Neural crest cell (in vitro differentiated cells): ENCODE results near the gene A4GALT. TPM values are rescaled to one million over a fixed set of nuclear protein-coding genes. Genes with fewer than 3 reads are reported as not detected.
"Not testable (repeated sequence)": the region's sequence is repeated elsewhere in the genome, so short reads cannot be mapped to it uniquely, and the experiment has no call there.

ENCODE experiments used
- DNase-seq: peaks from one replicate; pipeline ENCODE4 v3.0.0; 2021; ENCODE audit warnings: low read depth, mixed read lengths, low spot score
- H3K27ac Mint-ChIP-seq: one replicate; pipeline ENCODE4 v1.8.0; 2021; ENCODE audit warnings: mild to moderate bottlenecking, mixed read lengths; ENCODE audit not compliant: unreplicated experiment
- H3K27me3 Mint-ChIP-seq: 2 replicates; pipeline ENCODE4 v1.8.0; 2021; ENCODE audit warnings: low read depth, mild to moderate bottlenecking, mixed read lengths
- H3K36me3 Mint-ChIP-seq: 2 replicates; pipeline ENCODE4 v1.8.0; 2021; ENCODE audit warnings: low read depth, mild to moderate bottlenecking, mixed read lengths
- H3K4me1 Mint-ChIP-seq: 2 replicates; pipeline ENCODE4 v1.8.0; 2021; ENCODE audit warnings: mixed read lengths
- H3K4me3 Mint-ChIP-seq: one replicate; pipeline ENCODE4 v1.8.0; 2021; ENCODE audit warnings: mild to moderate bottlenecking, mixed read lengths
- H3K9me3 Mint-ChIP-seq: 2 replicates; pipeline ENCODE4 v1.8.0; 2021; ENCODE audit warnings: mixed read lengths
- CTCF ChIP-seq: fragments of 200-600 bp; sonication (generic); conservative IDR thresholded peaks from 2 replicates; pipeline ENCODE4 v1.5.0; 2021; ENCODE audit warnings: antibody characterized with exemption, mild to moderate bottlenecking
- total RNA-seq: library from RNA; stranded (reverse); gene quantifications from 2 replicates; pipeline ENCODE4 v1.2.1, GENCODE V29; 2021

The A4GALT gene
- total RNA-seq, 1 donor from 2014 or later = 0.35 TPM

GRCh38 chr22:42682113-42682851, 38.4 kb downstream of the A4GALT start:
- no peak for TF ChIP-seq CTCF
- Mint-ChIP-seq H3K27me3 (peaks cover 3% of the 10 kb centered on the region), H3K4me1 (peaks cover 9% of the 10 kb centered on the region), H3K27ac (no peak overlapping the region), H3K36me3 (peaks cover 2% of the 10 kb centered on the region), H3K9me3 (peaks cover 7% of the 10 kb centered on the region), H3K4me3 (no peak overlapping the region)
- DNase-seq = no peak

DNA sequence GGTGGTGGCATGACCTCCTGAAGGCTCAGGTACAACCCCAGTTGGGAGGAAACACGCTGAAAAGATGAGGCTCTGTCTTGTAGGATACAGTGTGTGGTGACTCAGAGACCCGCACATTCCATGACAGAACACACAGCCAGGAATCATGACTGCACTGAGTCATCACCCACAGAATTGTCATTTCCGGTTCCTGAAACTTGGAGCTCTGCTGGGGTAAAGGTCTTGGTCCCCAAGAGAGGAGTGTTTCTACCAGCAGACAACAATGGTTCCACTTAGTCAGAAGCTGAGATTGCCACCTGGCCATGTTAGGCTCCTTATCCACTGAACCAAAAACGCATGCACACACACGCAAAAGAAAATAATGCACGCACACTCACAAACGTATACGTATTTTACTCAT, 40.0 kb downstream of the A4GALT start:
- Mint-ChIP-seq H3K27ac (no peak overlapping the region), H3K36me3 (peaks cover 2% of the 10 kb centered on the region), H3K4me3 (no peak overlapping the region), H3K4me1 (peaks cover 6% of the 10 kb centered on the region), H3K9me3 (peaks cover 7% of the 10 kb centered on the region), H3K27me3 (peaks cover 3% of the 10 kb centered on the region)
- no peak for DNase-seq
- TF ChIP-seq CTCF = no peak

DNA sequence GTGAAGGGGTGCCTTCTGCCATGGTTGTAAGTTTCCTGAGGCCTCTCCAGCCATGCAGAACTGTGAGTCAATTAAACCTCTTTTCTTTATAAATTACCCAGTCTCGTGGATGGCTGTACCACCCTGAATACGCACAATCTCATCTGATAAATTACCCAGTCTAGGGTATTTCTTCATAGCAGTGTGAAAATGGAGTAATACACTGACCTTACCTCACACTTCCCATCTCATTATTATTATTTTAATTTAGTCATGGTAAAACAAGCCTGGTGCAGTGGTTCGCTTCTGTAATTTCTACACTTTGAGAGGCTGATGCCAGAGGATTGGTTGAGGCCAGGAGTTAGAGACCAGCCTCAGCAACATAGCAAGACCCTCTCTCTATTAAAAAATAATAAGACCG, 41.0 kb downstream of the A4GALT start:
- Mint-ChIP-seq H3K36me3 (peaks cover 2% of the 10 kb centered on the region), H3K27ac (no peak overlapping the region), H3K27me3 (peaks cover 3% of the 10 kb centered on the region), H3K4me1 (peaks cover 6% of the 10 kb centered on the region), H3K9me3 (peaks cover 7% of the 10 kb centered on the region), H3K4me3 (no peak overlapping the region)
- TF ChIP-seq CTCF = no peak
- DNase-seq = no peak

- Mint-ChIP-seq H3K4me3 (no peak overlapping the region), H3K27me3 (peaks cover 3% of the 10 kb centered on the region), H3K27ac (no peak overlapping the region), H3K4me1 (peaks cover 6% of the 10 kb centered on the region), H3K9me3 (peaks cover 7% of the 10 kb centered on the region), H3K36me3 (peaks cover 2% of the 10 kb centered on the region)
- DNase-seq = no peak
- TF ChIP-seq CTCF = no peak
These were observed 41.8 kb downstream of the A4GALT start for GRCh38 chr22:42678894-42679293.

DNA sequence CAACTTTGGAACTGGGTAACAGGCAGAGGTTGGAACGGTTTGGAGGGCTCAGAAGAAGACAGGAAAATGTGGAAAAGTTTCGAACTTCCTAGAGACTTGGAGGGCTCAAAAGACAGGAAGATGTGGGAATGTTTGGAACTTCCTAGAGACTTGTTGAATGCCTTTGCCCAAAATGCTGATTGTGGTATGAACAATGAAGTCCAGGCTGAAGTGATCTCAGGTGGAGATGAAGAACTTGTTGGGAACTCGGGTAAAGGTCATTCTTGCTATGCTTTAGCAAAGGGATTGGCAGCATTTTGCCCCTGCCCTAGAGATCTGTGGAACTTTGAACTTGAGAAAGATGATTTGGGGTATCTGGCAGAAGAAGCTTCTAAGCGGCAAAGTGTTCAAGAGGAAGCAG, 42.7 kb downstream of the A4GALT start:
- not testable (repeated sequence) for DNase-seq, H3K36me3 Mint-ChIP-seq, H3K4me3 Mint-ChIP-seq, H3K27me3 Mint-ChIP-seq, H3K4me1 Mint-ChIP-seq, H3K27ac Mint-ChIP-seq, H3K9me3 Mint-ChIP-seq

- H3K36me3 Mint-ChIP-seq = peaks cover 2% of the 10 kb centered on the region
- DNase-seq = no peak
- no peak for TF ChIP-seq CTCF
- peaks cover 7% of the 10 kb centered on the region for H3K9me3 Mint-ChIP-seq
- H3K27me3 Mint-ChIP-seq = no peaks in the 10 kb centered on the region
- peak overlapping the region; percentile 81 for H3K27ac Mint-ChIP-seq
- H3K4me1 Mint-ChIP-seq = peaks cover 6% of the 10 kb centered on the region
- no peak overlapping the region for H3K4me3 Mint-ChIP-seq
These were observed 44.5 kb downstream of the A4GALT start for GRCh38 chr22:42676059-42676607.
